DOHH2 (cell line): ENCODE results near the gene TDP2.

Source experiments
- H3F3A ChIP-seq: fragments of 200-600 bp; sonication (generic), shearing (Covaris generic); 2 replicates; pipeline ENCODE4 v1.6.0; 2016; ENCODE audit warnings: antibody characterized with exemption, mild to moderate bottlenecking; ENCODE audit not compliant: control insufficient read depth, insufficient read depth
- H3K27ac ChIP-seq: fragments of 200-600 bp; sonication (generic); 2 replicates; pipeline ENCODE4 v1.5.1; 2014; ENCODE audit warnings: low read depth, mild to moderate bottlenecking, low read length, moderate library complexity
- H3K27me3 ChIP-seq: fragments of 200-600 bp; sonication (generic); 2 replicates; pipeline ENCODE4 v1.6.1; 2014; ENCODE audit warnings: mild to moderate bottlenecking, low read length, mixed read lengths; ENCODE audit not compliant: control insufficient read depth
- H3K36me3 ChIP-seq: fragments of 200-600 bp; sonication (generic); 2 replicates; pipeline ENCODE4 v1.6.1; 2014; ENCODE audit warnings: mild to moderate bottlenecking, low read length, moderate library complexity, mixed read lengths; ENCODE audit not compliant: control insufficient read depth
- H3K4me1 ChIP-seq: fragments of 200-600 bp; sonication (generic); 2 replicates; pipeline ENCODE4 v1.6.1; 2014; ENCODE audit warnings: mild to moderate bottlenecking, low read length, mixed read lengths; ENCODE audit not compliant: control insufficient read depth
- H3K4me2 ChIP-seq: fragments of 200-600 bp; sonication (generic); 2 replicates; pipeline ENCODE4 v1.6.0; 2014; ENCODE audit warnings: mild to moderate bottlenecking, low read length, moderate library complexity
- H3K4me3 ChIP-seq: fragments of 200-600 bp; sonication (generic); 2 replicates; pipeline ENCODE4 v1.5.1; 2014; ENCODE audit warnings: mild to moderate bottlenecking, low read length, mixed read lengths
- H3K79me2 ChIP-seq: fragments of 200-600 bp; sonication (generic); 2 replicates; pipeline ENCODE4 v1.6.1; 2014; ENCODE audit warnings: mild to moderate bottlenecking, low read length, mixed read lengths; ENCODE audit not compliant: control insufficient read depth
- H3K9me2 ChIP-seq: fragments of 200-600 bp; sonication (generic); replicated peaks from 2 replicates; pipeline ENCODE4 v1.6.1; 2014; ENCODE audit warnings: mild to moderate bottlenecking, low read length, mixed read lengths; ENCODE audit not compliant: control insufficient read depth
- H3K9me3 ChIP-seq: fragments of 200-600 bp; sonication (generic); 2 replicates; pipeline ENCODE4 v1.6.1; 2014; ENCODE audit warnings: antibody characterized with exemption, low read length, mixed read lengths; ENCODE audit not compliant: control insufficient read depth, insufficient read depth
- H4K20me1 ChIP-seq: fragments of 200-600 bp; sonication (generic); 2 replicates; pipeline ENCODE4 v1.6.0; 2014; ENCODE audit warnings: low read depth, mild to moderate bottlenecking, antibody characterized with exemption, low read length, moderate library complexity; ENCODE audit not compliant: control insufficient read depth, insufficient read depth
- CTCF ChIP-seq: fragments of 200-600 bp; sonication (generic); IDR thresholded peaks from one replicate; pipeline ENCODE4 v1.5.1; 2014; ENCODE audit warnings: antibody characterized with exemption, mild to moderate bottlenecking, low read depth, low read length; ENCODE audit not compliant: poor library complexity, severe bottlenecking
- EZH2phosphoT487 ChIP-seq: fragments of 200-600 bp; sonication (generic); IDR thresholded peaks from 2 replicates; pipeline ENCODE4 v1.6.1; 2017; ENCODE audit warnings: borderline replicate concordance, mild to moderate bottlenecking, antibody characterized with exemption, low read length, moderate library complexity, mixed read lengths

Gene TDP2

GRCh38 chr6:24659561-24659960 is 7.1 kb downstream of the TDP2 start:
- Histone ChIP-seq H3K27ac (no peak overlapping the region), H3K36me3 (peaks cover 70% of the 10 kb centered on the region), H3K4me2 (no peak overlapping the region), H3F3A (no peaks in the 10 kb centered on the region), H3K4me3 (no peak overlapping the region), H3K9me2 (no peaks in the 10 kb centered on the region), H3K9me3 (no peaks in the 10 kb centered on the region), H3K4me1 (peaks cover 2% of the 10 kb centered on the region), H3K79me2 (peaks cover 20% of the 10 kb centered on the region), H3K27me3 (no peaks in the 10 kb centered on the region), H4K20me1 (0 out of 2 replicates have a peak, but pooled peaks cover 2% of the 10 kb centered on the region)
- no peak for TF ChIP-seq EZH2phosphoT487
- no peak for TF ChIP-seq CTCF

DNA sequence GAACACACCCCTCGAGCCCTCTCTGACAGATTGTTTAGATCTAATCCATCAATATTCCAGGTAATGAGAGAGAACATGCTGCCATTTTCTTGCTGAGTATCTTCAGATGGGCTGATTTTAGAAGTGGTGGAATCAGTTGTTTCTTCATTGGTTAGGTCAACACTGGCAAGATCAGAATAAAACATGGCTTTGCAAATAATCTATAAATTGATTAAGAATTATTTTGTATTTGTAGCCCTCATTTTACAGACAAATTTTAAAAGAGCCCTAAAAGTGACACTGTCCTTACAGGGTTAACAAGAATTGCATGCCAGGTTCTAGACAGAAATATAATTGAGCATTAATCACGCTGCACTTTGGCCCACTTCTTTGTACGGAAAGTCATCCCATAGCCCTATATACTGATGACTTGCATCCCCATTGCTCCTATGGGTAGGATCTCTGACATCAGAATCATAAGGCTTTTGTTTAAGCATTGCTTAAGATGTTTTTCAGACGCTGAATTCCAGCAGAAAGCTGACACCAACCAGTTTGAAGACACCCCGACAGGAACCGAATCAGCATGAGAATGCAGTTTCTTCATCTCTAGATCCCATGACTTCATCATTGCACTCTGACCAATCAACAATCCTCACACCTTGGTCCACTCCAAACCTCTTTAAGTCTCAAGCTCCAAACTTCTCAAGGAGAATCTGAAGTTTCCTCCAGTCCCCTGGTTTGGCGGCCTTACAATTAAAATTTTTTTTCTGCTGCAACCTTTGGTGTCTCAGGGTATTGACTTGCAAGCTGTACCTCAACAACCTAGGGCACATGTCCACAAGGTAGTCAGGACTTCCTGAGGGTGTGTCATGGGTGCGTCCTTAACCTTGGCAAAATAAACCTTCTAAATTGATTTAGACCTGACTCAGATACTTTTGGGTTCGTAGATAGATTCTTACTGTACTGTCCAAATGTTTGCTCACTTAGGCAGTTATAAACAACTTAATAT is 7.8 kb downstream of the TDP2 start:
- no peaks in the 10 kb centered on the region for H3K27me3 ChIP-seq
- no peaks in the 10 kb centered on the region for H3K9me3 ChIP-seq
- no peaks in the 10 kb centered on the region for H3K4me1 ChIP-seq
- H3K9me2 ChIP-seq: no peaks in the 10 kb centered on the region
- no peak overlapping the region for H3K4me2 ChIP-seq
- no peaks in the 10 kb centered on the region for H3F3A ChIP-seq
- peaks cover 13% of the 10 kb centered on the region for H3K79me2 ChIP-seq
- no peak overlapping the region for H3K4me3 ChIP-seq
- H3K36me3 ChIP-seq: peaks cover 68% of the 10 kb centered on the region
- no peak for TF ChIP-seq EZH2phosphoT487
- TF ChIP-seq CTCF: no peak
- H3K27ac ChIP-seq: no peak overlapping the region
- H4K20me1 ChIP-seq: 0 out of 2 replicates have a peak, but pooled peaks cover 2% of the 10 kb centered on the region

GRCh38 chr6:24655215-24655614 is 11.5 kb downstream of the TDP2 start:
- Histone ChIP-seq H3K4me1 (peaks cover 6% of the 10 kb centered on the region), H3K79me2 (peaks cover 2% of the 10 kb centered on the region; the same call in 1 of the 2 replicates), H3K27ac (no peak overlapping the region), H3K9me2 (no peaks in the 10 kb centered on the region), H3F3A (peaks cover 7% of the 10 kb centered on the region; the same call in 1 of the 2 replicates), H3K9me3 (no peaks in the 10 kb centered on the region), H3K4me2 (no peak overlapping the region), H3K36me3 (peaks cover 74% of the 10 kb centered on the region), H4K20me1 (0 out of 2 replicates have a peak, but pooled peaks cover 2% of the 10 kb centered on the region), H3K4me3 (no peak overlapping the region), H3K27me3 (no peaks in the 10 kb centered on the region)
- no peak for TF ChIP-seq EZH2phosphoT487
- no peak for TF ChIP-seq CTCF
